ENCODE measurements around the gene APLP1.
A peak's percentile ranks its signal among the peaks of the same experiment; 100 is the strongest.
"Not testable (repeated sequence)": the region's sequence is repeated elsewhere in the genome, so short reads cannot be mapped to it uniquely, and the experiment has no call there.

APLP1 gene

GRCh38 chr19:35853038-35853756, 15.2 kb upstream of the APLP1 start:
- no peak for DNase-seq

GRCh38 chr19:35856546-35857149, 11.7 kb upstream of the APLP1 start, which contains the start of gene KIRREL2:
Gene KIRREL2 (plus strand): TSS chr19:35856911. CDS start chr19:35857120, 209 bp downstream.
- peak; percentile 17 for DNase-seq

GRCh38 chr19:35858311-35858710, 10.1 kb upstream of the APLP1 start:
- no peak for DNase-seq

GRCh38 chr19:35859414-35859813, 9.0 kb upstream of the APLP1 start:
- no peak for DNase-seq

GRCh38 chr19:35860436-35860817, 7.9 kb upstream of the APLP1 start:
- no peak for DNase-seq

GRCh38 chr19:35860818-35861639, 7.3 kb upstream of the APLP1 start:
- DNase-seq = no peak

- no peak for DNase-seq
Measured at GRCh38 chr19:35861640-35862160, 6.7 kb upstream of the APLP1 start.

GRCh38 chr19:35862528-35862927, 5.8 kb upstream of the APLP1 start:
- no peak for DNase-seq

- no peak for DNase-seq
Measured at GRCh38 chr19:35863018-35863417, 5.4 kb upstream of the APLP1 start.

GRCh38 chr19:35868823-35869326, 501 bp downstream of the APLP1 start:
- no peak for DNase-seq

- DNase-seq = peak; percentile 78
Measured at GRCh38 chr19:35869327-35870123, 1.2 kb downstream of the APLP1 start.

- DNase-seq = not testable (repeated sequence)
Measured at GRCh38 chr19:35870124-35870736, 1.9 kb downstream of the APLP1 start.

GRCh38 chr19:35870798-35871197, 2.4 kb downstream of the APLP1 start:
- no peak for DNase-seq

- no peak for DNase-seq
Measured at GRCh38 chr19:35871611-35872010, 3.2 kb downstream of the APLP1 start.

- DNase-seq = no peak
Measured at GRCh38 chr19:35872180-35872579, 3.8 kb downstream of the APLP1 start.

- DNase-seq = no peak
Measured at GRCh38 chr19:35874392-35874930, 6.1 kb downstream of the APLP1 start.

GRCh38 chr19:35879068-35879467, 10.7 kb downstream of the APLP1 start:
- DNase-seq = no peak

- peak; percentile 74 for DNase-seq
Measured at GRCh38 chr19:35879770-35880317, 11.5 kb downstream of the APLP1 start.

- no peak for DNase-seq
Measured at GRCh38 chr19:35882114-35882832, 13.9 kb downstream of the APLP1 start.

- DNase-seq = no peak
Measured at GRCh38 chr19:35883882-35884281, 15.5 kb downstream of the APLP1 start.

All from stimulated activated naive CD4-positive, alpha-beta T cell treated with Interleukin-2 at 50 U/mL for 16 hours (primary cell).